ENCODE results near the gene ERF. TPM values are rescaled to one million over a fixed set of nuclear protein-coding genes. Genes with fewer than 3 reads are reported as not detected.

Gene ERF
- total RNA-seq, 1 experiment from 2014 or later: 96.1 TPM

DNA sequence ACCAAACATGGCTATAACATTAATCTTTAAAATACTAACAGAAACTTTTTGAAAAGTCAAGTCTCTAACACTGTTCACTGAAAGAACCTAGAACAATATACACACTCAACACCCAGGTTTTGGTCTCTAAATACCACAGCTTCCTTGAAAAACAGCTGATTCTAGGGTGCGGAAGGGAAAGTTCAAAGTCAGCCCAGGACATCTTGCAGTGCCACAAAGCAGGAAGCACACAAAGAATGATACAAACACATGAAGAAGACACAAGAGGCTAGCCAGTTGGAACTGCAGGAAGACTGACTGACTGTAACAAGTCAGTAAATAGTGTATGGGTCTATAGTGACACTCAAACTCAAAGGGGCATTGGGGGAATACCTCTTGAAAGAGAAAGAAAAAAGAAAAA is 42.0 kb downstream of the ERF start:
- H3K9me3 ChIP-seq (ENCODE audit: control insufficient read depth in 1 of 2, insufficient read depth in 1 of 2, low read depth in 1 of 2, low read length in 2 of 2): no peaks in the 10 kb centered on the region
- BruUV-seq (replicated peaks): no TSS peak
- no peak overlapping the region for H3K4me2 ChIP-seq (ENCODE audit: low read length)
- peaks cover 14 to 32% of the 10 kb centered on the region in 2 experiments for H3K4me1 ChIP-seq (ENCODE audit: control insufficient read depth in 1 of 2, insufficient read depth in 2 of 2, low read length in 2 of 2)
- DNase-seq (ENCODE audit: low read depth, low spot score): no peak
- no peaks in the 10 kb centered on the region for H3K9me2 ChIP-seq (ENCODE audit: insufficient read depth)
- H3K36me3 ChIP-seq (ENCODE audit: control insufficient read depth in 1 of 2, insufficient read depth in 2 of 2, low read length in 2 of 2): peaks cover 47 to 51% of the 10 kb centered on the region in 2 experiments
- RAD21 ChIA-PET (ENCODE audit: low non-redundant PET in 1 of 2, low total read pairs in 2 of 2, uncharacterized antibody in 2 of 2, unreplicated experiment in 2 of 2): no interaction called here
- no peak for ATAC-seq
- no peaks in the 10 kb centered on the region for H4K20me1 ChIP-seq (ENCODE audit: insufficient read depth)
- H3K79me2 ChIP-seq (ENCODE audit: insufficient read depth, low read length): peaks cover 87% of the 10 kb centered on the region
- POLR2A ChIA-PET: no interaction called here
- no peak overlapping the region for H3K4me3 ChIP-seq (replicated peaks in 1 of 2; ENCODE audit: low read depth in 1 of 2, low read length in 2 of 2)
- no peaks in the 10 kb centered on the region for H3K27me3 ChIP-seq (ENCODE audit: insufficient read depth, low read length)
- TF ChIP-seq ELF1 (IDR thresholded peaks at IDR 0.05; ENCODE audit: borderline replicate concordance, low read depth): no peak
- TF ChIP-seq SP1 (IDR thresholded peaks at IDR 0.05; ENCODE audit: low read depth): no peak
- no peak for TF ChIP-seq EGR1 (IDR thresholded peaks at IDR 0.05; ENCODE audit: low read depth)
- TF ChIP-seq TCF7L2 (IDR thresholded peaks at IDR 0.05; ENCODE audit: borderline replicate concordance, extremely low read depth, insufficient read depth, insufficient read length): no peak
- TF ChIP-seq EZH2 (IDR thresholded peaks at IDR 0.05): no peak
- TF ChIP-seq JUND (IDR thresholded peaks at IDR 0.05): no peak
- TF ChIP-seq EZH2phosphoT487 (IDR thresholded peaks at IDR 0.05; ENCODE audit: borderline replicate concordance): no peak
- no peak for TF ChIP-seq CBX3 (IDR thresholded peaks at IDR 0.05; ENCODE audit: low read depth)
- CTCF ChIA-PET: no interaction called here
- no peak overlapping the region for H3K27ac ChIP-seq (ENCODE audit: low read depth, low read length)
- H2AFZ ChIP-seq (ENCODE audit: low read depth, low read length, poor library complexity, severe bottlenecking): no peak overlapping the region
- intact Hi-C loops (cut with micrococcal nuclease): no loop called here
- no peak overlapping the region for H3K9ac ChIP-seq (ENCODE audit: low read length)

DNA sequence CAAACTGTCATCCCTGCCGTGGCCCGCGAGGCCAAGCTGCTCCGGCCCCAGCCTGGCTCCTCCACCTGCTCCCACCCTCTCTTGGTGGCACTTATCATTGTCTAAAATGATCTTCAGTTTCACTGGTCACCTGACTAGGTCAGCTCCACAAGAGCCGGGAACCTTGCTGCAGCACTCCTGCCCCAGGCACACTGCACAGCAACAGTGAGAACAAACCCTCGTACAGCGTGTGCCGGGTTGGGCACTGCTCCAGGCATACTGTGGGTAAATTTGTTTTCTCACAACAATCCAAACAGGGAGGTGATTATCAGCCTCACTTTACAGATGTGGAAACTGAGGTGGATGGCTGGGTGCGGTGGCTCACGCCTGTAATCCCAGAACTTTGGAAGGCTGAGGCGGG is 46.3 kb downstream of the ERF start:
- DNase-seq (ENCODE audit: low read depth, low spot score) (no peak), ATAC-seq (no peak)
- H3K4me2 ChIP-seq (ENCODE audit: low read length): peak overlapping the region; percentile 78
- peak overlapping the region in 1 of 2 experiments; percentile 37; a peak in 1 of 4 replicates for H3K4me3 ChIP-seq (replicated peaks in 1 of 2; ENCODE audit: low read depth in 1 of 2, low read length in 2 of 2)
- ChIA-PET CTCF (no interaction called here), RAD21 (ENCODE audit: low non-redundant PET in 1 of 2, low total read pairs in 2 of 2, uncharacterized antibody in 2 of 2, unreplicated experiment in 2 of 2) (no interaction called here), POLR2A (interaction anchor here (1.2 kb wide), 1 partner anchor 8 kb away, joined by 4 read pairs; no protein-coding TSS in a partner anchor)
- H3K36me3 ChIP-seq (ENCODE audit: control insufficient read depth in 1 of 2, insufficient read depth in 2 of 2, low read length in 2 of 2): peaks cover 43 to 59% of the 10 kb centered on the region in 2 experiments
- no TSS peak for BruUV-seq (replicated peaks)
- no peaks in the 10 kb centered on the region for H3K9me3 ChIP-seq (ENCODE audit: control insufficient read depth in 1 of 2, insufficient read depth in 1 of 2, low read depth in 1 of 2, low read length in 2 of 2)
- H4K20me1 ChIP-seq (ENCODE audit: insufficient read depth): no peaks in the 10 kb centered on the region
- peak overlapping the region; percentile 62; the same call in 1 of the 2 replicates for H3K27ac ChIP-seq (ENCODE audit: low read depth, low read length)
- H3K9ac ChIP-seq (ENCODE audit: low read length): peak overlapping the region; percentile 23; the same call in 1 of the 2 replicates
- H3K27me3 ChIP-seq (ENCODE audit: insufficient read depth, low read length): no peaks in the 10 kb centered on the region
- no peaks in the 10 kb centered on the region for H3K9me2 ChIP-seq (ENCODE audit: insufficient read depth)
- no peak overlapping the region for H2AFZ ChIP-seq (ENCODE audit: low read depth, low read length, poor library complexity, severe bottlenecking)
- H3K4me1 ChIP-seq (ENCODE audit: control insufficient read depth in 1 of 2, insufficient read depth in 2 of 2, low read length in 2 of 2): peaks cover 11 to 38% of the 10 kb centered on the region in 2 experiments
- intact Hi-C loops (cut with micrococcal nuclease): no loop called here
- peaks cover 89% of the 10 kb centered on the region for H3K79me2 ChIP-seq (ENCODE audit: insufficient read depth, low read length)
- TF ChIP-seq, protein P1, sequence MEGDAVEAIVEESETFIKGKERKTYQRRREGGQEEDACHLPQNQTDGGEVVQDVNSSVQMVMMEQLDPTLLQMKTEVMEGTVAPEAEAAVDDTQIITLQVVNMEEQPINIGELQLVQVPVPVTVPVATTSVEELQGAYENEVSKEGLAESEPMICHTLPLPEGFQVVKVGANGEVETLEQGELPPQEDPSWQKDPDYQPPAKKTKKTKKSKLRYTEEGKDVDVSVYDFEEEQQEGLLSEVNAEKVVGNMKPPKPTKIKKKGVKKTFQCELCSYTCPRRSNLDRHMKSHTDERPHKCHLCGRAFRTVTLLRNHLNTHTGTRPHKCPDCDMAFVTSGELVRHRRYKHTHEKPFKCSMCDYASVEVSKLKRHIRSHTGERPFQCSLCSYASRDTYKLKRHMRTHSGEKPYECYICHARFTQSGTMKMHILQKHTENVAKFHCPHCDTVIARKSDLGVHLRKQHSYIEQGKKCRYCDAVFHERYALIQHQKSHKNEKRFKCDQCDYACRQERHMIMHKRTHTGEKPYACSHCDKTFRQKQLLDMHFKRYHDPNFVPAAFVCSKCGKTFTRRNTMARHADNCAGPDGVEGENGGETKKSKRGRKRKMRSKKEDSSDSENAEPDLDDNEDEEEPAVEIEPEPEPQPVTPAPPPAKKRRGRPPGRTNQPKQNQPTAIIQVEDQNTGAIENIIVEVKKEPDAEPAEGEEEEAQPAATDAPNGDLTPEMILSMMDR (IDR thresholded peaks at IDR 0.05 in 2 of 3, conservative IDR thresholded peaks at IDR 0.05 in 1 of 3; ENCODE audit: borderline replicate concordance in 1 of 3, insufficient read depth in 1 of 3, low read depth in 2 of 3, low read length in 2 of 3): no peak
- TF ChIP-seq CBX3 (IDR thresholded peaks at IDR 0.05; ENCODE audit: low read depth) (no peak), EZH2 (IDR thresholded peaks at IDR 0.05) (no peak), POLR2A (IDR thresholded peaks at IDR 0.05; ENCODE audit: borderline replicate concordance, extremely low read depth, insufficient read depth, insufficient read length) (no peak), EGR1 (IDR thresholded peaks at IDR 0.05; ENCODE audit: low read depth) (no peak), JUND (IDR thresholded peaks at IDR 0.05) (no peak), CEBPB (IDR thresholded peaks at IDR 0.05; ENCODE audit: low read depth) (no peak), FOSL1 (IDR thresholded peaks at IDR 0.05; ENCODE audit: low read depth) (no peak), YY1 (IDR thresholded peaks at IDR 0.05; ENCODE audit: extremely low read depth, insufficient replicate concordance, low read depth, low read length) (no peak), EZH2phosphoT487 (IDR thresholded peaks at IDR 0.05; ENCODE audit: borderline replicate concordance) (no peak), POLR2AphosphoS5 (IDR thresholded peaks at IDR 0.05; ENCODE audit: low read depth, low read length) (no peak)
- TF ChIP-seq, protein P2, sequence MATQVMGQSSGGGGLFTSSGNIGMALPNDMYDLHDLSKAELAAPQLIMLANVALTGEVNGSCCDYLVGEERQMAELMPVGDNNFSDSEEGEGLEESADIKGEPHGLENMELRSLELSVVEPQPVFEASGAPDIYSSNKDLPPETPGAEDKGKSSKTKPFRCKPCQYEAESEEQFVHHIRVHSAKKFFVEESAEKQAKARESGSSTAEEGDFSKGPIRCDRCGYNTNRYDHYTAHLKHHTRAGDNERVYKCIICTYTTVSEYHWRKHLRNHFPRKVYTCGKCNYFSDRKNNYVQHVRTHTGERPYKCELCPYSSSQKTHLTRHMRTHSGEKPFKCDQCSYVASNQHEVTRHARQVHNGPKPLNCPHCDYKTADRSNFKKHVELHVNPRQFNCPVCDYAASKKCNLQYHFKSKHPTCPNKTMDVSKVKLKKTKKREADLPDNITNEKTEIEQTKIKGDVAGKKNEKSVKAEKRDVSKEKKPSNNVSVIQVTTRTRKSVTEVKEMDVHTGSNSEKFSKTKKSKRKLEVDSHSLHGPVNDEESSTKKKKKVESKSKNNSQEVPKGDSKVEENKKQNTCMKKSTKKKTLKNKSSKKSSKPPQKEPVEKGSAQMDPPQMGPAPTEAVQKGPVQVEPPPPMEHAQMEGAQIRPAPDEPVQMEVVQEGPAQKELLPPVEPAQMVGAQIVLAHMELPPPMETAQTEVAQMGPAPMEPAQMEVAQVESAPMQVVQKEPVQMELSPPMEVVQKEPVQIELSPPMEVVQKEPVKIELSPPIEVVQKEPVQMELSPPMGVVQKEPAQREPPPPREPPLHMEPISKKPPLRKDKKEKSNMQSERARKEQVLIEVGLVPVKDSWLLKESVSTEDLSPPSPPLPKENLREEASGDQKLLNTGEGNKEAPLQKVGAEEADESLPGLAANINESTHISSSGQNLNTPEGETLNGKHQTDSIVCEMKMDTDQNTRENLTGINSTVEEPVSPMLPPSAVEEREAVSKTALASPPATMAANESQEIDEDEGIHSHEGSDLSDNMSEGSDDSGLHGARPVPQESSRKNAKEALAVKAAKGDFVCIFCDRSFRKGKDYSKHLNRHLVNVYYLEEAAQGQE (IDR thresholded peaks at IDR 0.05; ENCODE audit: low read depth): no peak
- TF ChIP-seq, protein P3, sequence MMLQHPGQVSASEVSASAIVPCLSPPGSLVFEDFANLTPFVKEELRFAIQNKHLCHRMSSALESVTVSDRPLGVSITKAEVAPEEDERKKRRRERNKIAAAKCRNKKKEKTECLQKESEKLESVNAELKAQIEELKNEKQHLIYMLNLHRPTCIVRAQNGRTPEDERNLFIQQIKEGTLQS (IDR thresholded peaks at IDR 0.05): no peak
